ENCODE measurements around the gene MEIOB.
A peak's percentile ranks its signal among the peaks of the same experiment; 100 is the strongest.

The MEIOB gene

DNA sequence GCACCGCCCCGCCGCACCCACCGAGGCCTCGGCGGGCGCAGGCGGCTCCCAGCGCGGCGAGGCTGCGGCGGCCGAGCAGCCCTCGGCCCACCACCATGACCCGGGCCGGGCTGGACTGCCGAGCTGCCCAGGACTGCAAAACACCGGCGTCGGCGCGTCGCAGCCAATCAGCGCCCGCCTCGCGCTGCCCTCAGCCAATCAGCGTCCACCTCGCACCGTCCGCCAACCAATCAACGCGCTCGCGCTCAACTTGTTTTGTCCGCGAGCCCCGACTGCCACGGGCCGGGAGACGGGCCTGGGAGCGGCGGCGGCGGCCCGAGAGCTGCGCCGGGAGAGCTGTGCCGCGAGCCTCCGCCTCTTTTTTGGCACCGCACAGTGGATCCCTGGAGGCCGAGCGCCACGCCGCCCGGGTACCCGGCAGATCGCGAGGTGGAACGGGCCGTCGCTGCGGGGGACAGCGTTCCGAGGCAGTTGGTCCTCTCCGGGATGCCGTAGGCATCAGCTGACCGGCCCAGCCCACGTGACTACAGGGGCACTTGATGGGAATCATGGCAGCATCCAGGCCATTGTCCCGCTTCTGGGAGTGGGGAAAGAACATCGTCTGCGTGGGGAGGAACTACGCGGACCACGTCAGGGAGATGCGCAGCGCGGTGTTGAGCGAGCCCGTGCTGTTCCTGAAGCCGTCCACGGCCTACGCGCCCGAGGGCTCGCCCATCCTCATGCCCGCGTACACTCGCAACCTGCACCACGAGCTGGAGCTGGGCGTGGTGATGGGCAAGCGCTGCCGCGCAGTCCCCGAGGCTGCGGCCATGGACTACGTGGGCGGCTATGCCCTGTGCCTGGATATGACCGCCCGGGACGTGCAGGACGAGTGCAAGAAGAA, 45.0 kb downstream of the MEIOB start, which contains the start of the genes FAHD1 and HAGH:
Gene FAHD1, plus strand, starts transcription at position 516 of the 883 bp plus-strand sequence. Its CDS starts 33 bp downstream, at position 549.
Gene HAGH, minus strand, starts transcription at position 135 of the 883 bp plus-strand sequence. Its CDS starts 38 bp downstream, at position 97.
- DNase-seq: peak; percentile 84

DNA sequence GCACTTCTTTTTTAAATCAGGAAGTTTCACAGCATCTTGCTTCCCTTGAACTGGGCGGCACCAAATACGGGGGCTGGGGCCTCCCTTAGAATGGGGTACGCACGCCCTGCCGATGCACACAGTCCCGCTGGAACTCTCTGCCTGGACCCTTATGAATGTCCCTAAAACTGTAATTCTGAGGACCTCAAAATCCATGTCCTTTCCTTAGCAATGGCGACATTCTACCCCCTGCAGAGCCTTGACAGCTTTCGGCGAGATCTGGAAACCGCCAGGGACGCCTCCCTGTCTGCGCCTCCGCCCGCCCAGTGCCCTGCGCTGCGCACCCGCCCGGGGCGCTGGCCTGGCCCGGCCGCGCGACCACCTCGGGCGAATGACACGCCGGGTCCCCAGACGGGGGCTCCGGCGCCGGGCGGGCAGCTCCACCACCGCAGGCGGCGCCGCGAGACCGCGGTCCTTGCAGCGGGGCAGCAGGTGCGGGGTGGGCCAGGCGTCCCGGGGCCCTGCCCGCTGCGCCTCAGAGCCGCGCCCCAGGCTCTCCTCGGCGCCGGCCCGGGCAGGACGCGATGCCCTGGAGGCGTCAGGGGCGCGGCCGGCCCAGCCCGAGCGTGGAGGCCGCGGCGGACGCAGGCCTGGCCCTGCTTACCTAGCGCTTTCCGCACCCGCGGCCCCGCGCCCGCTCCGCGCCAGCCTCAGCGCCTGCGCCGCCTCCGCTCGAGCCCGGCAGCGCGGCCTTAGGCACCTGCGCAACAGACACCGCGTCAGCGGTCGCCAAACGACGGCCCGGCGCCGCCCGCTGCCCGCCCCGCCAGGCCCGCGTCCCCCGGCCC, 45.9 kb downstream of the MEIOB start:
- DNase-seq: peak; percentile 69

DNA sequence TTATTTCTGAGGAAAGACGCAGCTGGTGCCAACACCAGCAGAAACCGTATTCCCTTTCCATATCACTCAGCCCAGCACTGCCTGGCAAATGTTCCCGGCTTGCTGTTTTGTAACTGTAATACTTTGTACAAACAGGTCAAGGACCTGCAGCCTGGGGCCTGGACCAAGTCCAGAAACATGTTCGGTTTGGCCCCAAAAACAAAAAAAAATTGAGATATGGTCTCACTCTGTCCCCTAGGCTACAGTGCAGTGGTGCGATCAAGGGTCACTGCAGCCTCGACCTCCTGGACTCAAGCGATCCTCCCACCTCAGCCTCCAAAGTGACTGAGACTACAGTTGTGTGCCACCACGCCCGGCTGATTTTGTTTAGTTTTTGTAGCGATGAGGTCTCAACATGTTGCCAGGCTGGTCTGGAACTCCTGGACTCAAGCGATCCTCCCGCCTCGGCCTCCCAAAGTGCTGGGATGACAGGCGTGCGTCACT, 46.5 kb downstream of the MEIOB start:
- no peak for DNase-seq

DNA sequence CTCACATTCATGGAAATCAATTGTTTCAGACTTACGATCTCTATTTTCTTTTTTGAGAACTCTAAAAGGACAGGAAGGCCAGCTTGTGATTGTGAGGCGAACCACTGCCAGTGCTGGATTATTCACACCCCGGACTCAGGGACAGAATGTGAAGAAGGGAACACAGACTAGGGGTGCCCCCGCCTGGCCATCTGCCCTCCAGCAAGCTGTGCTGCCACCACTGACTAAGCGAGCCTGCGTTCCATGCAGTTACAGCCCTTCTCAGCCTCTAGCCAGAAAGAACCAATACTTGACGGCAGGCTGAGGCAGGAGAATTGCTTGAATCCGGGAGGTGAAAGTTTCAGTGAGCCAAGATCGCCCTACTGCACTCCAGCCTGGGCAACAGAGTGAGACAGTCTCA, 48.1 kb downstream of the MEIOB start:
- DNase-seq: no peak

DNA sequence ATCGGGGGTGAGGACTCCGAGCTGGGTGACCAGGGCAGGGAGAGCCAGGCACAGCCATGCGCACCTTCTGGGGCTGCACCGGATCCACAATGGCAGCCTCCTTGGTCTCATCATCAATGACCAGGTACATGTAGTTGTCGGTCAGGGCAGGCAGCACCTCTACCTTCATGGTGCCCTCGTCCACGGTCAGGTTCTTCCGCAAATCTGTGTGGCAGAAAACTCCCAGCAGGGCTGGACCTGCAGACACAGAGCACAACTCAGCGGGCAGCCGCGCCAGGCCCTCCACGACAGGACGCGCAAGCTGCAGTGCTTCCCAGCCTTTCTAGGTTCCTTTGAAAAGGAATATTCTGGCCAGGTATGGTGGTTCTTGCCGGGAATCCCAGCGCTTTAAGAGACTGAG, 49.2 kb downstream of the MEIOB start:
- DNase-seq: no peak

- no peak for DNase-seq
Measured at GRCh38 chr16:1821861-1822611, 49.9 kb downstream of the MEIOB start.

DNA sequence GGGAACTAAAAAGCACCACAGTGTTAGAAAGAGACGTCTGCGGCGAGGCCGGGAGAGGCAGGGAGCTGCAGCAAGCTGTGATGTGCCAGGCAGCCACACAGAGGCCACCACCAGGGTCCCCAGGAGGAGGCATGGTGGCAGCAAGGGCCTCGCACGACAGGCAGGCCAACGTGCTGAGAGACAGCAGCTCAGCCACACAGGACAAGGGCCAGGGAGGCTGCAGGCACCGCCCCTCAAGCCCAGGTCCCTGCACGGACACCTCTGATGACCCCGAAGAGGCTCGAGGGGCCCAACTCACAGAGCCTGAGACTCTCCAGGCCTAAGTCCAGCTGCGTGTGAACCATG, 51.0 kb downstream of the MEIOB start:
- DNase-seq: no peak

DNA sequence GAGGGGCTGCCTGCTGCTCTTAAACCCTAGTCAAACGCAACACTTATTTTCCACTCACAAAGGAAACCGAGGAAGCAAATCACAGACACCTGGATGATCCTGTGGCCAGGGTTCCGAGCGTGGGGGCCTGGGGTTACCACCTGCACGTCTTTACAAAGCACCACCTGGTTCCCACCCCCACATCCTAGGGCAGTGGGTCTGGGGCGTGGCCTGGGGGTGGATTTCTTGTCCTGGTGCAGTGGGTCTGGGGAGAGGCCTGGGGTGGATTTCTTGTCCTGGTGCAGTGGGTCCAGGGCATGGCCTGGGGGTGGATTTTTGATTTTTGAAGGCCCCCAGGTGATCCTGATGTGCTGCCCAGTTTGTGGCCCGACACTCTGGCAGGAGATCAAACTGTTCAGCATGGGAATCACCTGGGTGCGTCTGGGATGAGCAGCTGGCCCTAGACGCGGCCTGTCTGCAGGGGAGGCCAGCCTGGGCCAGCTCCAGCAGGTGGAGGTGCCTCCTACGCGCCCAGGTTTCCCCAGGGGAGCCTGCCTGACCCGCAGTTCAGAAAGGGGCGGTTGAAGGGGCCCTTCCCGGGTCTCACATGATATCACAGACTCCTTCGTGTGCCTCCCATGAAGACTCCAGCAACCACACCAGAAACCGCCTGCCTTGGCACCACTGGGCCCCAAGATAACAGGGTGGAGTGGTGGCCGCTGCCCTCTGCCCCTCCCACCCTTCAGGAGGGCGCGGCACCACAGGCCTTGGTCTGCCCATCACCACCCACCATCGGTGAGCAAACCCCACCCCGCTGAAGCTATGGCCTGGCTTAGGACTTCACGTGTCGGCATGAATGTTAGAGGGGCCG, 51.6 kb downstream of the MEIOB start:
- no peak for DNase-seq

DNA sequence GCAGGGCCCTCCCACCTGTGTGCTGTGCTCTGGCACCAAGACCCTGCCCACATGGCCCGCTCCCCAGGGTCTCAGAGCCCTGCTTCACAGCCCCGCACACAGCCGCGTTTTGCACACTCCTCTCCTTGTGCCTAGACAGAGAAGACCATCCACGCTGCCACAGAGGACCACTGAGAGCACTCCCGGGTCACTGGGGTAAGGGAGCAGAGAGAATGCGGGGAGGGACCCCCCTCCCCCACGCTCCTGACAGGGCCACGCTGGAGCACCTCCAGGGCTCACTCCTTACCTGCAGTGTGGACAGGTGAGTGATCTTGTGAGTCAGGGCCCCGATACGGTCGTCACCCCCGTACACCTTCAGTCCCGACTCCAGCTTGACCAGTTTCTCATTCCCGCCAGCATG, 52.4 kb downstream of the MEIOB start:
- no peak for DNase-seq

GRCh38 chr16:1818873-1819525, 53.0 kb downstream of the MEIOB start:
- DNase-seq: no peak

DNA sequence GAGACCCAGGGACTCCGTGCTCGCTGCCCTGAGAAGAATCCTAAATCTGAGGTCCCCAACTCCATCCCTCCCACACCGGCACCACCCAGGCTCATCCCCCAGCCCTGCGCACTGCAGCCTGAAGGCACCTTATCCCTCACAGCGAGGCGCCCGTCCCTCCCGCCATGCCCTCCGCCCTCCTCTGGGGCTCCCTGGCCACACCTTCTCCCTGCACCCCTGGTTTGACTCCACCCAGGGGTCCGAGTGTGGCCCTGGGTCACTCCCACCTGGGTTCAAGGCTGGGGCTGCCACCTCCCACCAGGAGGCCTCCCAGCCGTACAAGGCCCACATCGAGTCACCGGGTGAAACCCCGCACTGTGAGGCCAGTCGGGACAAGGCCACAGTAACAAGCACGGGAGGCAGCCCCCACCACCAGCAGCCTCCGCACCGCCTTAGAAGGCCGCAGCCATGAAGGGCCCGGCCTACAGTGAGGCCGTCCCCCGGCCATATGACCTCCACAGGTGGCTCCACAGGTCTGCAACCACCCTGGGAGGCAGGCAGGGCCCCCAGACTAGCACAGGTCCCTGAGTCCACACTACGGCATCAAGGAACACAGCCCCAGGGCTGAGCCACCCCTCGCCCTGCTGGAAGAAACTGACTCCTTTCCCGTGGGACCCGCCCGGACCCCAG, 53.6 kb downstream of the MEIOB start:
- DNase-seq: no peak

- no peak for DNase-seq
Measured at GRCh38 chr16:1817716-1818115, 54.2 kb downstream of the MEIOB start.

GRCh38 chr16:1817276-1817589, 54.7 kb downstream of the MEIOB start:
- DNase-seq: no peak

DNA sequence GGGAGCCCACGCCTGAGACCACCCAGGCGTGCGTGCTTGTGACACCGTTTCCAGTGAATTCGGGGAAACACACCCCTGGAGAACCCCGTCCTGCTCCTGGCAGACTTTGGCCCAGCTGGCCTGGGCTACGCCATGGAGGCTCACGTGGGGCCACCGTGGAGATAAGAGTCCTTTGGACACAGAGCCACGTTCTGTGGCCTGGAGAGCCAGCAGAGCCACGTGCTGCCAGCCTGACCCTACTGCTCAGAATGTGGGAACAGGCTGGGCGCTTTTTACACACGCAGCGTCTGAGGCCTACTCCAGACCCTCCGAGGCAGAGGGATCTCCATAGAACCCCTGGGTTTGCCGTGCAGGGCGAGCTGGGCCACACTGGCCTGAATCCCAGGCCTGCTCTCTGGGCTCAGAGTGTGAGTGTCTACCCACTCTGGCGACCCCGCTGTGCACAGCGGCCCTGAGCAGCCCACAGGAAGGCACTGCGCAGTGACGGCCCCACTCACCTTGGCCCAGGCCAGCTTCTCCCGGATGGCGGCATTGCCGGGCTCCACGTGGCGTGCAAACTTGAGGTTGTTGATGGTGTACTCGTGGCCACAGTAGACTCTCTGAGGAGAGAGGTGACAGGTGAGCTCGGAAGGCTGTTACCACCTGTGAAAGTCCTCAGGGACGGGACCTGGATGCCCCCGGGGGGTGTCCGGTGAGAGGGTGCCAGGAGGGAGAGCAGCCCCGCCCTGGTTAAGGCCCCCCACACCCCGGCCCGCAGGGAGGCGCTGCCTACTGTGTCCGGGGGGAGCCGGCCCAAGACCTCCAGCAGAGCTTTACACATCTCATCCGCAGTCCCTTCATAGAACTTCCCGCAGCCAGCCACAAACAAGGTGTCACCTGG, 55.3 kb downstream of the MEIOB start:
- no peak for DNase-seq

- DNase-seq: no peak
Measured at GRCh38 chr16:1815461-1815860, 56.5 kb downstream of the MEIOB start.

GRCh38 chr16:1812732-1813163, 59.2 kb downstream of the MEIOB start:
- DNase-seq: peak; percentile 64

GRCh38 chr16:1810536-1810935, 61.4 kb downstream of the MEIOB start:
- no peak for DNase-seq

DNA sequence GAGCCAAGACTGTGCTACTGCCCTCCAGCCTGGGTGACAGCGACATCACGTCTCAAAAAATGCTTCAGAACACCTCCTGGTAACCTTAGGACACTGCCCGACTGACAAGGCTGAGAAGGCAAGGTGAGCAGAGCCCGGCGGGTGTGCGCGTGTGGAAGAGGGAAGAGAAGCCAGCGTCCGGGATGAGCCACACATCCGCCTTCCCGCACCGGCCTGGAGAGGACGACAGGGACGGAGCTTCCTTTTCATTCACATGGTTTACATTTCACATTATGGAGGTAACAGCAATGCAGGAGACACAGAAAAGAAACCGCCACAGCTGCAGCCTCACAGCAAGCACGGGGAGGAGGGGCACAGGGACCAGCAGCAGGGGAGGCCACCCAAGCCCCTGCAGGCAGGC, 61.9 kb downstream of the MEIOB start:
- no peak for DNase-seq

DNA sequence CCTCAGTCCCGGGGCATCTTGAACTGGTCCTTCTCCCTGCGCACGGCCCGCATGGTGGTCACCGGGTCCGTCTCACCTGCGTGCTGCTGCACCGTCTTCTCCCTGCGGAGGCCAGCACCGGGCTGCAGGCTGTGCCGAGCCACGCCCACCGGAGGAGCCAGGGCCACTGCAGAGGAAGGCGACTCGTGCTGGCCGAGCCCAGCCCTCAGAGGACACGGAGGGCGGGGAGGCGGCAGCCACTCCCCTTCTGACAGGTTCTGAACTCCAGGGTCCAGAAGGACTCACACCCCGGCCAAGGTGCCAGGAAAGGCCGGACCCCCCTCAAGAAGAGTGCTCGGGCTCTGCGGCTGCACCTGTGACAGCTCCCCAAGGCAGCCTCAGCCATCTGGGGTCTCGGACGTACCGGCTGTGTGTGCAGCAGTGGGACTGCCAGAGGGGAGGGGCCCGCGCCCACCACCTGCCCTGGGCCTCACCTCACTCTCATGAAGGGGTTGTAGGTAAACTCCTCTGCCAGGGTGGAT, 62.6 kb downstream of the MEIOB start:
- DNase-seq: no peak

- no peak for DNase-seq
Measured at GRCh38 chr16:1808691-1809090, 63.3 kb downstream of the MEIOB start.
